LoVo (cell line): ENCODE data around the gene CFAP251.
"Not testable (repeated sequence)": the region's sequence is repeated elsewhere in the genome, so short reads cannot be mapped to it uniquely, and the experiment has no call there.

ENCODE experiments used
- DNase-seq: peaks from one replicate; pipeline ENCODE4 v3.0.0-alpha.2; 2016; ENCODE audit warnings: low spot score

Gene CFAP251

GRCh38 chr12:122026706-122027333 lies 108.4 kb downstream of the CFAP251 start:
- no peak for DNase-seq

- DNase-seq = no peak
Observed at GRCh38 chr12:122028165-122028904, 109.9 kb downstream of the CFAP251 start.

- no peak for DNase-seq
Observed at GRCh38 chr12:122028905-122029560, 110.6 kb downstream of the CFAP251 start.

GRCh38 chr12:122029620-122030423 lies 111.4 kb downstream of the CFAP251 start:
- DNase-seq = no peak

GRCh38 chr12:122030424-122031035 lies 112.1 kb downstream of the CFAP251 start:
- no peak for DNase-seq

GRCh38 chr12:122031342-122032216 lies 113.2 kb downstream of the CFAP251 start:
- DNase-seq = peak; percentile 38

GRCh38 chr12:122032580-122032979 lies 114.2 kb downstream of the CFAP251 start:
- no peak for DNase-seq

- DNase-seq = no peak
Observed at GRCh38 chr12:122035292-122035691, 116.9 kb downstream of the CFAP251 start.

GRCh38 chr12:122036153-122036552 lies 117.8 kb downstream of the CFAP251 start:
- DNase-seq = no peak

GRCh38 chr12:122040579-122041386 lies 122.4 kb downstream of the CFAP251 start:
- DNase-seq = no peak

- DNase-seq = not testable (repeated sequence)
Observed at GRCh38 chr12:122041458-122041857, 123.1 kb downstream of the CFAP251 start.

- no peak for DNase-seq
Observed at GRCh38 chr12:122042910-122043309, 124.5 kb downstream of the CFAP251 start.

- DNase-seq = no peak
Observed at GRCh38 chr12:122043476-122043875, 125.1 kb downstream of the CFAP251 start.

GRCh38 chr12:122045262-122045661 lies 126.9 kb downstream of the CFAP251 start:
- DNase-seq = no peak

GRCh38 chr12:122046145-122046544 lies 127.8 kb downstream of the CFAP251 start:
- DNase-seq = no peak

- no peak for DNase-seq
Observed at GRCh38 chr12:122048151-122048550, 129.8 kb downstream of the CFAP251 start.

- no peak for DNase-seq
Observed at GRCh38 chr12:122049827-122050226, 131.4 kb downstream of the CFAP251 start.

- DNase-seq = no peak
Observed at GRCh38 chr12:122050706-122051105, 132.3 kb downstream of the CFAP251 start.

- no peak for DNase-seq
Observed at GRCh38 chr12:122051231-122051876, 133.0 kb downstream of the CFAP251 start.
